Epithelial cell of esophagus (primary cell): ENCODE data around the gene NDRG2.
A peak's percentile ranks its signal among the peaks of the same experiment; 100 is the strongest.
"Not testable (repeated sequence)": the region's sequence is repeated elsewhere in the genome, so short reads cannot be mapped to it uniquely, and the experiment has no call there.

Experiments
- DNase-seq: peaks from one replicate; pipeline ENCODE4 v3.0.0; 2010; ENCODE audit warnings: low read depth
- H3K4me3 ChIP-seq: 2 replicates; pipeline ENCODE4 v1.5.1; 2011; ENCODE audit warnings: mild to moderate bottlenecking, low read length, control low read depth
- CTCF ChIP-seq: IDR thresholded peaks from 2 replicates; pipeline ENCODE4 v1.5.1; 2011; ENCODE audit warnings: low read depth, mild to moderate bottlenecking, low read length, control low read depth, inconsistent platforms; ENCODE audit not compliant: insufficient read depth; ENCODE audit errors: missing control alignments

Gene NDRG2

GRCh38 chr14:21017528-21018245, 7.2 kb downstream of the NDRG2 start:
- no peak for DNase-seq
- TF ChIP-seq CTCF, result no peak

GRCh38 chr14:21016413-21017190, 8.3 kb downstream of the NDRG2 start:
- TF ChIP-seq CTCF, result no peak
- H3K4me3 ChIP-seq, result no peak overlapping the region
- no peak for DNase-seq

More at GRCh38 chr14:21017528-21018245, 7.2 kb downstream of the NDRG2 start:
- no peak overlapping the region for H3K4me3 ChIP-seq

- H3K4me3 ChIP-seq, result no peak overlapping the region
- no peak for DNase-seq
- TF ChIP-seq CTCF, result no peak
Observed at GRCh38 chr14:21015312-21015711, 9.5 kb downstream of the NDRG2 start.

- TF ChIP-seq CTCF, result peak; percentile 95
- DNase-seq, result peak; percentile 88
- no peak overlapping the region for H3K4me3 ChIP-seq
Observed at GRCh38 chr14:21014761-21015190, 10.1 kb downstream of the NDRG2 start.

GRCh38 chr14:21011136-21011535, 13.7 kb downstream of the NDRG2 start:
- TF ChIP-seq CTCF, result no peak
- DNase-seq, result no peak
- H3K4me3 ChIP-seq, result no peak overlapping the region

GRCh38 chr14:21009721-21010120, 15.1 kb downstream of the NDRG2 start:
- H3K4me3 ChIP-seq, DNase-seq: not testable (repeated sequence)

GRCh38 chr14:21003788-21004346, 21.0 kb downstream of the NDRG2 start:
- no peak overlapping the region for H3K4me3 ChIP-seq
- no peak for TF ChIP-seq CTCF
- DNase-seq, result no peak
